NCI-H128 (cell line): ENCODE data around the gene BAG3.

Experiments used
- DNase-seq: peaks from one replicate; lab custom pipeline; 2025; ENCODE audit not compliant: unreplicated experiment; lab: John Stamatoyannopoulos, UW

The BAG3 gene

GRCh38 chr10:119725828-119726675 lies 74.9 kb downstream of the BAG3 start, which contains the start of gene INPP5F:
Gene INPP5F (plus strand): TSS chr10:119726050. CDS start chr10:119726263, 213 bp downstream.
- DNase-seq, result peak; percentile 81

- no peak for DNase-seq
These were observed 75.6 kb downstream of the BAG3 start for GRCh38 chr10:119726676-119727261.
